Keratinocyte (primary cell): ENCODE results near the gene XRCC2.
"Not testable (repeated sequence)": the region's sequence is repeated elsewhere in the genome, so short reads cannot be mapped to it uniquely, and the experiment has no call there.

Experiments used
- EZH2 ChIP-seq: IDR thresholded peaks from one replicate; pipeline ENCODE4 v1.6.1; 2012; ENCODE audit warnings: inconsistent platforms, mild to moderate bottlenecking, low read length, moderate library complexity
- TF ChIP-seq, protein P1 (sequence below), 3 experiments: IDR thresholded peaks in 1 of 3; conservative IDR thresholded peaks in 1 of 3; optimal IDR thresholded peaks in 1 of 3; 2 replicates in 2 of 3; 3 replicates in 1 of 3; pipeline versions ENCODE3 to v1.5.1; 2011; ENCODE audit warnings: low read length in 3 of 3, mild to moderate bottlenecking in 3 of 3, moderate library complexity in 2 of 3, control low read depth in 1 of 3, inconsistent platforms in 1 of 3; ENCODE audit not compliant: insufficient read depth in 2 of 3; ENCODE audit errors: extremely low read depth in 1 of 3

DNA sequence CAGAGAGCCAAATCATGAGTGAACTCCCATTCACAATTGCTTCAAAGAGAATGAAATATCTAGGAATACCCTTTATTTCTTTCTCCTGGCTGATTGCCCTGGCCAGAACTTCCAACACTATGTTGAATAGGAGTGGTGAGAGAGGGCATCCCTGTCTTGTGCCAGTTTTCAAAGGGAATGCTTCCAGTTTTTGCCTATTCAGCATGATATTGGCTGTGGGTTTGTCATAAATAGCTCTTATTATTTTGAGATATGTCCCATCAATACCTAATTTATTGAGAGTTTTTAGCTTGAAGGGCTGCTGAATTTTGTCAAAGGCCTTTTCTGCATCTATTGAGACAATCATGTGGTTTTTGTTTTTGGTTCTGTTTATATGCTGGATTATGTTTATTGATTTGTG lies 47.2 kb downstream of the XRCC2 start:
- TF ChIP-seq, protein P1, sequence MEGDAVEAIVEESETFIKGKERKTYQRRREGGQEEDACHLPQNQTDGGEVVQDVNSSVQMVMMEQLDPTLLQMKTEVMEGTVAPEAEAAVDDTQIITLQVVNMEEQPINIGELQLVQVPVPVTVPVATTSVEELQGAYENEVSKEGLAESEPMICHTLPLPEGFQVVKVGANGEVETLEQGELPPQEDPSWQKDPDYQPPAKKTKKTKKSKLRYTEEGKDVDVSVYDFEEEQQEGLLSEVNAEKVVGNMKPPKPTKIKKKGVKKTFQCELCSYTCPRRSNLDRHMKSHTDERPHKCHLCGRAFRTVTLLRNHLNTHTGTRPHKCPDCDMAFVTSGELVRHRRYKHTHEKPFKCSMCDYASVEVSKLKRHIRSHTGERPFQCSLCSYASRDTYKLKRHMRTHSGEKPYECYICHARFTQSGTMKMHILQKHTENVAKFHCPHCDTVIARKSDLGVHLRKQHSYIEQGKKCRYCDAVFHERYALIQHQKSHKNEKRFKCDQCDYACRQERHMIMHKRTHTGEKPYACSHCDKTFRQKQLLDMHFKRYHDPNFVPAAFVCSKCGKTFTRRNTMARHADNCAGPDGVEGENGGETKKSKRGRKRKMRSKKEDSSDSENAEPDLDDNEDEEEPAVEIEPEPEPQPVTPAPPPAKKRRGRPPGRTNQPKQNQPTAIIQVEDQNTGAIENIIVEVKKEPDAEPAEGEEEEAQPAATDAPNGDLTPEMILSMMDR (optimal IDR thresholded peaks at IDR 0.05 in 1 of 3, IDR thresholded peaks at IDR 0.05 in 1 of 3, conservative IDR thresholded peaks at IDR 0.05 in 1 of 3; ENCODE audit: extremely low read depth in 1 of 3, insufficient read depth in 2 of 3, low read length in 3 of 3), result not testable (repeated sequence)
- not testable (repeated sequence) for TF ChIP-seq EZH2
